Colonic mucosa (tissue), 4 donors: ENCODE measurements around the gene RAI1. TPM values are rescaled to one million over a fixed set of nuclear protein-coding genes. Genes with fewer than 3 reads are reported as not detected.

Experiments used
- DNase-seq: peaks from one replicate; pipeline ENCODE4 v3.0.0-alpha.2; 2020
- H3K27ac ChIP-seq: fragments of 200-600 bp; one replicate; pipeline ENCODE4 v1.8.0; 2021
- H3K27me3 ChIP-seq: fragments of 200-600 bp; one replicate; pipeline ENCODE4 v1.8.0; 2021
- H3K36me3 ChIP-seq: fragments of 200-600 bp; one replicate; pipeline ENCODE4 v1.8.0; 2021
- H3K4me1 ChIP-seq: fragments of 200-600 bp; one replicate; pipeline ENCODE4 v1.8.0; 2021; ENCODE audit warnings: mild to moderate bottlenecking
- H3K4me3 ChIP-seq: fragments of 200-600 bp; one replicate; pipeline ENCODE4 v1.8.0; 2021
- H3K9ac ChIP-seq, 2 donors: one replicate each; pipeline ENCODE4 v1.7.0; 2013; ENCODE audit warnings: control low read depth in 2 of 2, low read depth in 2 of 2, low read length in 2 of 2
- H3K9me3 ChIP-seq: fragments of 200-600 bp; one replicate; pipeline ENCODE4 v1.8.0; 2021
- CTCF ChIP-seq: fragments of 200-600 bp; IDR thresholded peaks from one replicate; pipeline ENCODE4 v1.8.0; 2022; ENCODE audit warnings: antibody characterized with exemption, mild to moderate bottlenecking
- intact Hi-C: fragments of 100-400 bp; cut with DNase I; formaldehyde crosslinking; loops from one replicate; pipeline ENCODE4 v1.14.1; 2022
- total RNA-seq, 2 donors: library from RNA; stranded (reverse); fragmentation: NEBNext Ultra II Directional in 1 of 2; extraction: Animal tissue kit (Norgen Biotek cat#: 25700) in 1 of 2; gene quantifications; one replicate each; pipeline ENCODE4 v1.2.1, GENCODE V29; 2021
- donor health status: healthy.
- donor health status: DM: no; HTN: no; CAD: no.
- donor health status: DM: no; HTN: no; CAD: no.

The RAI1 gene
- total RNA-seq, 2 donors from 2014 or later = 21.8 to 24.5 TPM

GRCh38 chr17:17771498-17772201 lies 90.4 kb downstream of the RAI1 start:
- no peak overlapping the region for H3K4me3 ChIP-seq
- H3K27ac ChIP-seq = no peak overlapping the region
- intact Hi-C loops = no loop called here
- no peak for TF ChIP-seq CTCF
- H3K9me3 ChIP-seq = no peaks in the 10 kb centered on the region
- DNase-seq = no peak
- no peaks in the 10 kb centered on the region for H3K27me3 ChIP-seq
- H3K9ac ChIP-seq = peak overlapping the region in 1 of 2 donors; percentile 24
- no peaks in the 10 kb centered on the region for H3K36me3 ChIP-seq
- peaks cover 6% of the 10 kb centered on the region for H3K4me1 ChIP-seq

GRCh38 chr17:17772231-17772630 lies 91.0 kb downstream of the RAI1 start:
- TF ChIP-seq CTCF = no peak
- intact Hi-C loops = no loop called here
- Histone ChIP-seq H3K9me3 (no peaks in the 10 kb centered on the region), H3K9ac (no peak overlapping the region), H3K4me1 (peaks cover 6% of the 10 kb centered on the region), H3K27me3 (no peaks in the 10 kb centered on the region), H3K27ac (no peak overlapping the region), H3K4me3 (no peak overlapping the region), H3K36me3 (no peaks in the 10 kb centered on the region)
- DNase-seq = no peak

GRCh38 chr17:17774009-17774881 lies 93.0 kb downstream of the RAI1 start:
- intact Hi-C loops = no loop called here
- peaks cover 6% of the 10 kb centered on the region for H3K4me1 ChIP-seq
- H3K27me3 ChIP-seq = no peaks in the 10 kb centered on the region
- TF ChIP-seq CTCF = peak; percentile 55
- no peak overlapping the region for H3K4me3 ChIP-seq
- peak overlapping the region; percentile 35 to 51 for H3K9ac ChIP-seq
- DNase-seq = peak; percentile 85
- H3K36me3 ChIP-seq = no peaks in the 10 kb centered on the region
- peak overlapping the region; percentile 82 for H3K27ac ChIP-seq
- H3K9me3 ChIP-seq = no peaks in the 10 kb centered on the region

- DNase-seq = no peak
Observed at GRCh38 chr17:17776889-17777288, 95.6 kb downstream of the RAI1 start.

More at GRCh38 chr17:17776889-17777288, 95.6 kb downstream of the RAI1 start:
- H3K27ac ChIP-seq = no peak overlapping the region
- H3K27me3 ChIP-seq = peaks cover 2% of the 10 kb centered on the region
- H3K4me1 ChIP-seq = peaks cover 13% of the 10 kb centered on the region
- intact Hi-C loops = loop anchor here (5.0 kb wide), 1 partner anchor 95 kb away; the partner anchor contains the start of gene RAI1
- no peaks in the 10 kb centered on the region for H3K36me3 ChIP-seq
- TF ChIP-seq CTCF = no peak
- no peak overlapping the region for H3K4me3 ChIP-seq
- H3K9me3 ChIP-seq = no peaks in the 10 kb centered on the region
- no peak overlapping the region for H3K9ac ChIP-seq
